Activated CD8-positive, alpha-beta T cell treated with anti-CD3 and anti-CD28 coated beads for 36 hours (primary cell): Measurements from ENCODE around the gene FAM193A. TPM values are rescaled to one million over a fixed set of nuclear protein-coding genes. Genes with fewer than 3 reads are reported as not detected.

Experiments
- ATAC-seq: fragments of 200-7000 bp; cut with Tn5 transposase; one replicate; pipeline ENCODE4 v1.10.0; 2021; ENCODE audit warnings: mild to moderate bottlenecking, moderate library complexity
- CTCF ChIA-PET: fragments of 350-600 bp; sonication (Branson Sonifier 250); formaldehyde crosslinking; loops from one replicate; lab custom pipeline; 2021; ENCODE audit warnings: antibody characterized with exemption; lab: Charles Lee
- POLR2A ChIA-PET: fragments of 350-600 bp; sonication (Branson Sonifier 250); formaldehyde crosslinking; loops from one replicate; lab custom pipeline; 2021; ENCODE audit warnings: antibody characterized with exemption; lab: Charles Lee
- DNase-seq: peaks from one replicate; pipeline ENCODE4 v3.0.0-alpha.2; 2020
- H3K27ac Mint-ChIP-seq: one replicate; pipeline ENCODE4 v1.8.0; 2021; ENCODE audit warnings: mild to moderate bottlenecking, mixed read lengths
- H3K27me3 Mint-ChIP-seq: one replicate; pipeline ENCODE4 v1.8.0; 2021; ENCODE audit warnings: mixed read lengths
- H3K36me3 Mint-ChIP-seq: one replicate; pipeline ENCODE4 v1.8.0; 2021; ENCODE audit warnings: low read depth, mixed read lengths
- H3K4me1 Mint-ChIP-seq: one replicate; pipeline ENCODE4 v1.8.0; 2021; ENCODE audit warnings: low read depth, mixed read lengths
- H3K4me3 Mint-ChIP-seq: one replicate; pipeline ENCODE4 v1.8.0; 2021; ENCODE audit warnings: mild to moderate bottlenecking, moderate library complexity, mixed read lengths
- H3K9me3 Mint-ChIP-seq: one replicate; pipeline ENCODE4 v1.8.0; 2021; ENCODE audit warnings: mixed read lengths
- CTCF ChIP-seq: fragments of 200-600 bp; IDR thresholded peaks from one replicate; pipeline ENCODE4 v1.8.0; 2022; ENCODE audit warnings: antibody characterized with exemption, mild to moderate bottlenecking
- intact Hi-C: fragments of 100-400 bp; cut with micrococcal nuclease; formaldehyde crosslinking; loops from one replicate; pipeline ENCODE4 v1.10.0; 2022
- total RNA-seq, 2 experiments: library from RNA; stranded (reverse); gene quantifications; one replicate each; pipeline ENCODE4 v1.2.3, GENCODE V29; 2021

The FAM193A gene
- total RNA-seq, 2 experiments from 2014 or later = 22.4 to 22.9 TPM

- no peak for TF ChIP-seq CTCF
- Mint-ChIP-seq H3K27ac (no peak overlapping the region), H3K9me3 (no peaks in the 10 kb centered on the region), H3K36me3 (peaks cover 59% of the 10 kb centered on the region), H3K4me3 (no peak overlapping the region), H3K27me3 (no peaks in the 10 kb centered on the region), H3K4me1 (peaks cover 33% of the 10 kb centered on the region)
- intact Hi-C loops = no loop called here
- POLR2A ChIA-PET = interaction anchor here (1.3 kb wide), 1 partner anchor 273 kb away, joined by 4 read pairs; no protein-coding TSS in a partner anchor
- ATAC-seq (no peak), DNase-seq (no peak)
- CTCF ChIA-PET = no interaction called here
Measured at GRCh38 chr4:2689114-2689513, 152.7 kb downstream of the FAM193A start.

- intact Hi-C loops = no loop called here
- Mint-ChIP-seq H3K4me3 (no peak overlapping the region), H3K4me1 (peaks cover 33% of the 10 kb centered on the region), H3K36me3 (peaks cover 55% of the 10 kb centered on the region), H3K9me3 (no peaks in the 10 kb centered on the region), H3K27me3 (no peaks in the 10 kb centered on the region), H3K27ac (peak overlapping the region; percentile 82)
- CTCF ChIA-PET = interaction anchor here (1.1 to 1.8 kb wide), 3 partner anchors 10 to 153 kb away, joined by 3 to 4 read pairs (median 3); no protein-coding TSS in a partner anchor
- TF ChIP-seq CTCF = no peak
- POLR2A ChIA-PET = interaction anchor here (1.2 to 1.3 kb wide), 2 partner anchors 272 to 680 kb away, joined by 3 to 4 read pairs; no protein-coding TSS in a partner anchor
- ATAC-seq (peak; percentile 81), DNase-seq (peak; percentile 78)
Measured at GRCh38 chr4:2689825-2690700, 153.6 kb downstream of the FAM193A start.

- ChIA-PET POLR2A (interaction anchor here (0.7 to 1.1 kb wide), 3 partner anchors 9 to 154 kb away, joined by 3 read pairs; no protein-coding TSS in a partner anchor), CTCF (interaction anchor here (0.7 to 1.8 kb wide), 6 partner anchors 8 to 471 kb away, joined by 3 to 4 read pairs (median 3); no protein-coding TSS in a partner anchor)
- peaks cover 33% of the 10 kb centered on the region for H3K4me1 Mint-ChIP-seq
- intact Hi-C loops = no loop called here
- H3K27me3 Mint-ChIP-seq = no peaks in the 10 kb centered on the region
- ATAC-seq (no peak), DNase-seq (peak; percentile 4)
- no peaks in the 10 kb centered on the region for H3K9me3 Mint-ChIP-seq
- peak overlapping the region; percentile 89 for H3K27ac Mint-ChIP-seq
- H3K36me3 Mint-ChIP-seq = peaks cover 54% of the 10 kb centered on the region
- TF ChIP-seq CTCF = no peak
- no peak overlapping the region for H3K4me3 Mint-ChIP-seq
Measured at GRCh38 chr4:2691313-2691712, 154.9 kb downstream of the FAM193A start.

DNA sequence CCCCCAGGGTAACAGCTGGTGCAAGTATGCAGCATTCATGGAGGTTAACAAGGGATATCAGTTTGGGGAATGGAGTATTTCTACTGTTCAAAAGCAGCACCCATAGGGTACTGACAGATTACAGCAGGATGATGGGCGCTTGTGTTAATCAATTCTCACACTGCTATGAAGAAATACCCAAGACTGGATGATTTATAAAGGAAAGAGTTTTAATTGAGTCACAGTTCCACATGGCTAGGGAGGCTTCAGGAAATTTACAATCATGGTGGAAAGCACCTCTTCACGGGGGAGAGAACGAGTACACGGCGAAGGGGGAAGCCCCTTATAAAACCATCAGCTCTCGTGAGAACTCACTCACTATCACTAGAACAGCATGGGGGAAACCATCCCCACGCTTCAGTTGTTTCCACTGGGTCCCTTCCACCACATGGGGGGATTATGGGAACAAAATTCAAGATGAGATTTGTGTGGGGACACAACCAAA is 155.5 kb downstream of the FAM193A start:
- Mint-ChIP-seq H3K4me1 (peaks cover 33% of the 10 kb centered on the region), H3K27ac (peak overlapping the region; percentile 89), H3K36me3 (peaks cover 60% of the 10 kb centered on the region), H3K4me3 (no peak overlapping the region), H3K27me3 (no peaks in the 10 kb centered on the region), H3K9me3 (no peaks in the 10 kb centered on the region)
- TF ChIP-seq CTCF = no peak
- DNase-seq (peak; percentile 61), ATAC-seq (peak; percentile 76)
- ChIA-PET POLR2A (interaction anchor here (1.1 kb wide), 2 partner anchors 9 to 54 kb away, joined by 3 read pairs; no protein-coding TSS in a partner anchor), CTCF (interaction anchor here (1.0 to 1.8 kb wide), 3 partner anchors 9 to 472 kb away, joined by 3 to 4 read pairs (median 3); no protein-coding TSS in a partner anchor)
- intact Hi-C loops = no loop called here
